GM10266 (cell line): ENCODE data around the gene RNF112.

Source experiments
- DNase-seq: peaks from one replicate; pipeline ENCODE4 v3.0.0; 2012; ENCODE audit errors: extremely low spot score
- CTCF ChIP-seq: IDR thresholded peaks from 2 replicates; pipeline ENCODE4 v1.5.1; 2012; ENCODE audit warnings: mild to moderate bottlenecking, low read depth; ENCODE audit not compliant: control insufficient read depth, insufficient read depth; ENCODE audit errors: missing control alignments

The RNF112 gene

DNA sequence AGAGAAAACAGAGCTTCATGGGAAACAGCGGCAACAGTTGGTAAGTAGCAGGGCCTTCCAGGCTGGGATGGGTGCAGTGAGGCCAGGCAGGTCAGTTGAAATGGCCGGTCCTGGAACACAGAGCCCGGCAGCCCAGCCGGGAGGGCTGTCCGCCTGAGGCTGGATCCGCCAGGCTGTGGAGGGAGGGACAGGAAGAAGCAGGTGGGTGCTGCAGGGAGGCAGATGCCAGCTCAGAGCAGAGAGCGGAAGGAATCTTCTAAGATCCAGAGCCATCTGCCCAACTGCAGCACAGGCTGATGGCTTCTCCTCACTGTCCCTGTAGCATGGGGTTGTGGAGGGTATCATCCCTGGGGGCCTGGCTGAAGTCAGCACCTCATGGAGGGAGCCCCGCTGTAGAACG, 599 bp downstream of the RNF112 start:
- DNase-seq = no peak
- TF ChIP-seq CTCF = no peak

- TF ChIP-seq CTCF = no peak
- DNase-seq = no peak
Measured at GRCh38 chr17:19412510-19412909, 1.5 kb downstream of the RNF112 start.

- TF ChIP-seq CTCF = no peak
- no peak for DNase-seq
Measured at GRCh38 chr17:19412984-19413383, 2.0 kb downstream of the RNF112 start.

- no peak for DNase-seq
- no peak for TF ChIP-seq CTCF
Measured at GRCh38 chr17:19413761-19414160, 2.7 kb downstream of the RNF112 start.

DNA sequence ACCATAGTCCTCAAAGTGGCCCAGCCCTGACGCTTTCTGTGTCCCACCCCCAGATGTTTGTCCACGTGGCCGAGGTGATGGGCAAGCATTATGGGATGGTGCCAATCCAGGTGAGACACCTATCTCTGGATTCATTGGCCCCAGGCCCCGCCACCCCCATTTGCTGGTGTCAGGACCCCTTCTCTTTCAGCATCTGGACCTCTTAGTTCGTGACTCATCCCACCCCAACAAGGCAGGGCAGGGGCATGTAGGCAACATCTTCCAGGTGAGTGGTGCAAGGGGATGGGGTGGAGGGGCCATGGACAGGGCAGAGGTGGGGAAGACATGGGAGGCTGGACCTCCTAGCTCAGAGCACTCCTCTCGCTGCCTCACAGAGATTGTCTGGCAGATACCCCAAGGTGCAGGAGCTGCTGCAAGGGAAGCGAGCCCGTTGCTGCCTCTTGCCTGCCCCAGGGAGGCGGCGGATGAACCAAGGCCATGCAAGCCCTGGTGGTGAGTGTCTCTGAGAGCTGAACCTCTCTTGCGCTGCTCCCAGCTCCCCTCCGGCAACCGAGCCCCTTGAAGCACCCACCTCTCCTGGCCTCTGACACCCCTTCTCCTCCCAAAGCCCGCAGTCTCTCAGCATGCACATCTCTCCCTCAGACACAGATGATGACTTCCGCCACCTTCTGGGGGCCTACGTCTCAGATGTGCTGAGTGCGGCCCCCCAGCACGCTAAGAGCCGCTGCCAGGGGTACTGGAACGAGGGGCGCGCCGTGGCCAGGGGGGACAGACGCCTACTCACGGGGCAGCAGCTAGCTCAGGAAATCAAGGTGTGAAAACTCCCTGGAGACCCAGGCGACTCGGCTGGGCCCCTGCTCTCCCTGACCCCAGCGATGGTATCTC, 3.6 kb downstream of the RNF112 start:
- DNase-seq = no peak
- TF ChIP-seq CTCF = no peak

DNA sequence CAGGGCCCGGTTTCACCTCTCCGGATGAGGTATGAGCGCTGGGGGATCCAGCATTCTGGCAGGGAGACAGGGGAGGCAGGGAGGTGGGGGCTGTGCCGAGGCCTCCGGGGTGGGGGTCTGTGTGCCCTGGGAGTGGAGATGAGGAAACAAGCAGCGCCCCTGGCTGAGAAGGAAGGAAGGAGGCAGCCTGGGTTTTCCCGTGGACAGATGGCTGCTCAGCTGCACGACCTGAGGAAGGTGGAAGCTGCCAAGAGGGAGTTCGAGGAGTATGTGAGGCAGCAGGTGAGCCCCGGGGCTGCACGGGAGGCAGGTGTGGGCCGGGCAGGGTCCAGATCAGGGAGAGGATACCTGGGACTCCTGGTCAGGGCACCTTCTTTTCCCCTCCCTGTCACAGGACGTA, 4.3 kb downstream of the RNF112 start:
- DNase-seq = no peak
- no peak for TF ChIP-seq CTCF
